ENCODE results near the gene NAT9.

The NAT9 gene

DNA sequence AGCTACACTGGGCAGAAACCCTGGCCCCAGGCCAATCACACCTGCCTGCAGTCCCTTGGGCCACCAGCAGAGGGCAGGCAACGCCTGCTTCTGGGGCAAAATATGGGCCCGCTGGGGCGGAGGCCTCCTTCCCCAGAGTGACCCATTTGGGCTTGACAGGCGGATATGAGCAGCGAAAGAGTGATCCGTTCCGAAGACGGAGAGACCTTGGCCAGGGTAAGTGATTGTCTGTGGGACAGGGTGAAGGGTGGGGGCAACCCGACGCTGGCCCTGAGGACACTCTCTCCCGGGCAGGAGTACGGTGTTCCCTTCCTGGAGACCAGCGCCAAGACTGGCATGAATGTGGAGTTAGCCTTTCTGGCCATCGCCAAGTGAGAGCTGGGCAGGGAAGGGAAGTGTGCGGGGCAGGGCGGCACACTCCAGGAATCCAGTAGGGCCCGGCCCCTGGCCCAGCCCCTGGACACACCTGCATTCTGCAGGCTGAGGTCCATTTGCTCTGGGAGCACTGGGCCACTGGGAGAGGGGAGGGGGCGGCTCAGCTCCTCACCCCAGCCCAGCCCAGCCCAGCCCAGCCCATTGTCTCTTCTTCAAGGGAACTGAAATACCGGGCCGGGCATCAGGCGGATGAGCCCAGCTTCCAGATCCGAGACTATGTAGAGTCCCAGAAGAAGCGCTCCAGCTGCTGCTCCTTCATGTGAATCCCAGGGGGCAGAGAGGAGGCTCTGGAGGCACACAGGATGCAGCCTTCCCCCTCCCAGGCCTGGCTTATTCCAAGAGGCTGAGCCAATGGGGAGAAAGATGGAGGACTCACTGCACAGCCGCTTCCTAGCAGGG is 31.2 kb downstream of the NAT9 start:
- DNase-seq (ENCODE audit: low spot score): peak; percentile 84

DNA sequence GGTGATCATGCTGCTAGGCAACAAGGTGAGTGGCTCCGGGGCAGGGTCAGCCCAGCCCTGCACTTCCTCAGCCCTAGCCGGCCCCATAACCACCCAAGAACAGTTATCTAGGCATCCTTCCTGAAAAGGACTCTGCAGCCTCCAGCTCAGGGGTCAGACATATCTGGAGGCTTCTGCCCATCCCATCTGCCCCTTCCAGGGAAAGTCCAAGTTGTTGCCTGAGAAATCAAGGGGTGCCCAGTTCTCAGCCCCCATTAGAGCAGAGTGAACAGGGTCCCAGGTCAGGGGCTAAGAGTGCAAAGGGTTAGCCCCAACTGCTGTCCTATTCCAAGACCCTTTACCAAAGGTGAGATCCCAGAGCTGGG is 31.8 kb downstream of the NAT9 start:
- no peak for DNase-seq (ENCODE audit: low spot score)

DNA sequence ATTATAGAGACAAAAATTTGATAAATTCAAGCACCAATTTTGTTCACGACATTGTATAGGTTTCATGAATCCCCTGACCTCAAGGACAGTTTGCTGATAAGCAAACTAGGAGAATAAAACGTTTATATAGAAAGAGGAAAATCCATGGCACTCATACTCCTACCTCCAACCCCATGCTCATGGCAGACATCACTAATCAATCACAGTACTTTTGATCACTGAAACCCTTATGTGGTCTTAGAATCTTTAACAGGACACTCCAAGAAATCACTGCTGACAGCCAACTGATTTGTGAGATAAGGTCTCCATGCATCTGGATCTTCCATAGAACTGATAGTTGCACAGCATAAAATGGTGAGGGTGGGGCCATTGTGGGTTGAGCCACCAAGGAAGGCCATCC is 32.4 kb downstream of the NAT9 start:
- no peak for DNase-seq (ENCODE audit: low spot score)

DNA sequence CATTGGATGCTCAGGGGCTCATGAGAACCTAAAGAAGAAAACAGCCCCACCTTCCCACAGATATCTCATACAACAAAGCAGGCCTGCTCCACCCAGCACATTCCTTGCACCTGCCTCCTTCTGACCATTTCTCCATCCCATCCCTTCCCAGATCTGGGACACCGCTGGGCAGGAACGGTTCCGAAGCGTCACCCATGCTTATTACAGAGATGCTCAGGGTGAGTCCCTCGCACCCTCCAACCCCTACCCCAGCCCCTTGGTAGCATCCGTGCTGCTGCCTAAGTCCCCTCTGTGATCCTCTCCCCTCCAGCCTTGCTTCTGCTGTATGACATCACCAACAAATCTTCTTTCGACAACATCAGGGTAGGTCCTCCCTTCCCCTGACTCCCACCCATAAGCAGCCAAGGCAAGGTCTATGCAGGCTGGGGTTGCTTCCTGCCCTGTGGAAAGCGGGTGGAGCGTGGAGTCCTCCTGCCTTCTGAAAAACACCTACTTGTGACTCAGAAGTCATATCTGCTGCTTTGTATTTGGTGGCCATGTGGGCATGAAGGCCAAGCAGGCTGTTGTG is 33.1 kb downstream of the NAT9 start:
- no peak for DNase-seq (ENCODE audit: low spot score)

DNA sequence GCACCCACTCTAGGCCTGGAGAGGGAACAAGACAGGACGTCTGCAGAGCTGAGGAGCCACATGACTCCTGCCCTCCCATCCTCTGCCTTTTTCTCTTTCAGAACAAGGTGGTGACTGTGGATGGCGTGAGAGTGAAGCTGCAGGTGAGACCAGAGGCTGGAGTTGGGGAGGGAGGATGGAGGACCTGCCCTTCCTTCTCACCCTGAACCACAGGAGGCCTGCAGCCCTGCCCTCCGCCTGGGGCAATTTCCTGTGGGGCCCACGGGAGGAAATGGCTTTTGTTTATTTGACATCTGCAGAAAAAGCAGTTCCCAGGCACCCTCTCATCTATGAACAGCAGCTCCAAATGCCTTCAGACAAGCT is 34.0 kb downstream of the NAT9 start:
- DNase-seq (ENCODE audit: low spot score): no peak

DNA sequence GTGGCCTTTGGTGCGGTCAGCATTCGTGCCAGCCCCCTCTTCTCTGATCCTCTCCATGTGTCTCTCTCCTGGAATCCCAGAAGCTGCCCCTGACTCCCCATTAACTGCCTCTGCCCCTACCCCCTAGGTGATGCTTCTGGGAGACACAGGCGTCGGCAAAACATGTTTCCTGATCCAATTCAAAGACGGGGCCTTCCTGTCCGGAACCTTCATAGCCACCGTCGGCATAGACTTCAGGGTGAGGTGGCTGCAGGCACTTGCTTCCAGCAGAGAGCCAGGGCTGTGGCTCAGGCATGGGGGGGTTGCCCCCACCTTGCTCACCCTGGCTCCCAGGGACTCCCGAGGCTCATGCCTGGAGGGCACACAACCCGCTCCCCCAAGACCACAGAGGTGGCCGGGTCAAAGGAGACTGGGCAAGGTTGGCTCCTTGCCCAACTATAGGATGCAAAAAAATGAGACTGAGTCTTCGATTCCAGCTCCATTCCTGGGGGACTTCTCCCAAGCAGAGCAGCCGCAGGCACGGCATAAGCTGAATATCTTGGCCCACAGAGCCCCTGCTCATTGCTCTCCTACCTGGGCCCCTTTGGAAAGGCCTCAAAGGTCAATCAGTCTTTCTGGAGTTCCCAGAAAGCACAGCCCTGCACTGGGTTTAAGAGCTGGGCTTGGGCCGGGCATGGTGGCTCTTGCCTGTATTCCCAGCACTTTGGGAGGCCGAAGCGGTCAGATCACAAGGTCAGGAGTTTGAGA is 35.3 kb downstream of the NAT9 start:
- DNase-seq (ENCODE audit: low spot score): no peak

DNA sequence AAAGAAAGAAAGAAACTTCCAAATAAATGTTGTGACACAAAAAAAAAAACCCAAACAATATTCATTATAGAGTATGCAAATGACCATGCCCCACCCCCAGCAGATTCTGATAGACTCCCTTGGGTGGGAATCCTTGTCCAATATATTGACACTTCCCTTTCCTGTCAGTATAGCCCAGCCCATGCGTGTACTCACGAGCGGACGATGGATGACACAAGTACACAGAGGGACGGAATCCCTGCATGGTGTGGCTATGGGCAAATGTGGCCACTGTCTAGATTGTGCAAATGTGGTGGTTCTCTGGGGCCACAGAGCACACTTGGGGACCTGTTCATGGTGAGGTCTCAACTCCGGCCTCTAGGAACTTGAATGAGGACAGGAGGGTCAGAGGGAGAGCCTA is 36.0 kb downstream of the NAT9 start:
- no peak for DNase-seq (ENCODE audit: low spot score)

DNA sequence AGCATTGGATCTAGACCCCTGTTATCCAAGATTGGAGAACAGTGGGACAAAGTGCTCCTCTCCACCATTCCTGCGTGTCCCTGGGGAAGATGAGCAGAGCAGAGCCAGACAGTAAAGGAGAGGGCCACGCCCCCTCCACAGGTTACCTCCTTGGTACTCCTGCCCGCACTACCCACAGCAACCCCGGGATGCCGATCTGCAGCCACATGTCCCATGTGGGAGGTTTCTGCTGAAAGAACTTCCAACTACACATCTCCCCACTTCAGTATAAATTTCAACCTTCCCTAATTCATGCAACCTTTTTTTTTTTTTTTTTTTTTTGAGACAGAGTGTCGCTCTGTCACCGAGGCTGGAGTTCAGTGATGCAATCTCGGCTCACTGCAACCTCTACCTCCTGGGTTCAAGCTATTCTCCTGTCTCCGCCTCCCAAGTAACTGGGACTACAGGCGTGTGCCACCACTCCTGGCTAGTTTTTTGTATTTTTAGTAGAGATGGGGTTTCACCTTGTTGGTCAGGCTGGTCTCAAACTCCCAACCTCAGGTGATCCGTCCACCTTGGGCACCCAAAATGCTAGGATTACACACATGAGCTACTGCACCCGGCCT is 36.8 kb downstream of the NAT9 start:
- no peak for DNase-seq (ENCODE audit: low spot score)

DNA sequence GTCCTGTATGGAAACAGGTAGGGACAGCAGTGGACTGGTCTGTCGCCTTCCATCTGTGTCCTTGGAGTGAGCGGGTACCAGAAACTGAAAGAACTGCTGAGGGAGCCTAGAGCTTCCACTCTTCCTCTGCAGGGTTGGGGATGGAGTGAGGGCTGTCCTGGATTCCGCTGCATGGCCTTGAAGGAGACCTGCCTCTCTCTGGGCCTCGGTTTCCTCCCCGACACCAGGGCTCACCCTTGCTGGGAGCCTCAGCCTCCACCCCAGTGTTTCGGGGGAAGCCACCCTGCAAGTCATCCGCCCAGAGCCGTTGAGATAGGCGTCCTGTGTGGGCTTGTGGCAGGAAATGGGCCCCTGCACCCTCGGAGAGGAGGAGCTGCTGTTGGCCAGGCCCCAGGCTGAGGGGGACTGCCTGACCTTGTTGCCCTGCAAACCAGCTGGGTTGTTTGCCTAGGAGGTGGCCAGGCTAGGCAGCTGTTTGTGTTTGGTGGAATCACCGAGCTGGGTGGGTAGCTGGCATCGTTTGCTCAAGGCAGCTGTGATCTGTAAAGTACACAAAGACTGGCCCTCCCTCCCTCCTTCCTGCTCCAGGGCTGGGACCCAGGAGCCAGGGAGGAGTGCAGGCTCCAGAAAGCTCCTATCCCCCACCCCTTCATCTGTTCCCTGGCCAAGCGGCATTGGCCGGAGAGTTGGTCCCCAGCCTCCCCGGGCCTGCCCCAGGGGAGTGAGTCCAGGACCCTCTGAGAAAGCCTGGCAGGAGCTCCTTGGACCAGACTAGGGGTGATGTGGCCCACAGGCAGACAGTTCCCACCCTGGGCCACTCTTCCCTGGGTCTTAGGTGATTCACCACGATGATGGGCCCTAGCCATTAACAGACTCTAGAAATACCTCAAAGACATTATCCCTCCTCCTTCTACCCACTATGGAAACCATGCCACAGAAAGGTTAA is 37.8 kb downstream of the NAT9 start:
- no peak for DNase-seq (ENCODE audit: low spot score)

DNA sequence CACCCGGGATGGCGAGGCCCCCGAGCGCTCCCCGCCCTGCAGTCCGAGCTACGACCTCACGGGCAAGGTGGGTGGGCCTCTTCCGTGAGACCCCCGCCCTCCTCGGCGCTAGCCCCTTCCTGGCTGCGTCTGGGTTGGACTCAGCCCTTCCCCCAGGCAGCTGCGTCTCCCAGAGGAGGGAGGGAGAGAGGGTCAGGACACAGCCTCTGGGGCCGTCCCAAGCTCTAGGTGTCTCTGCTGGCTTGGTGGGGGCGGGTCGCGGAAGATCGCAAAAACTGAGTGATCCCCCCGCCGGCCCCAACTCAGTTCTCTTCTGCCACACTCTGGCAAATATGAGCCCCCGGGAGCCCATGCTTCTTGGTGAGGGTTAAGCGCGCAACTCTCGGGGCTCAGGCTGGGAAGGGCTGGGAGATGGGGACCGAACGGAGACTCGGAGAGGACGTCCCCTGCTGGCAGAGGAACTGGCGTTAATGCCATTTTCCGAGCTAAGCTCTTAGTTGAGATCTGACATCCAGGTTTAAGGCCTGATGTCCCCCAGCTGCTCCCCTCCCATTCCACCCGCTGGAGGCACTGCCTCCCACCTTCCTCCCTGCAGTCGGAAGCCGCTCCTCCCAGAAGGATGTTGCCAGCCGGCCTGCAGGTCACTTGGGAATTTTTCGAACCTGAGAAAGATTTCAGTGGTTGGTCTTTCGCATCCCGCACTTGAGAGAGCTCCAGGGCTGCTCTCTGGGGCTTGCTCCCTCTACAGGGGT is 38.7 kb downstream of the NAT9 start:
- no peak for DNase-seq (ENCODE audit: low spot score)

DNA sequence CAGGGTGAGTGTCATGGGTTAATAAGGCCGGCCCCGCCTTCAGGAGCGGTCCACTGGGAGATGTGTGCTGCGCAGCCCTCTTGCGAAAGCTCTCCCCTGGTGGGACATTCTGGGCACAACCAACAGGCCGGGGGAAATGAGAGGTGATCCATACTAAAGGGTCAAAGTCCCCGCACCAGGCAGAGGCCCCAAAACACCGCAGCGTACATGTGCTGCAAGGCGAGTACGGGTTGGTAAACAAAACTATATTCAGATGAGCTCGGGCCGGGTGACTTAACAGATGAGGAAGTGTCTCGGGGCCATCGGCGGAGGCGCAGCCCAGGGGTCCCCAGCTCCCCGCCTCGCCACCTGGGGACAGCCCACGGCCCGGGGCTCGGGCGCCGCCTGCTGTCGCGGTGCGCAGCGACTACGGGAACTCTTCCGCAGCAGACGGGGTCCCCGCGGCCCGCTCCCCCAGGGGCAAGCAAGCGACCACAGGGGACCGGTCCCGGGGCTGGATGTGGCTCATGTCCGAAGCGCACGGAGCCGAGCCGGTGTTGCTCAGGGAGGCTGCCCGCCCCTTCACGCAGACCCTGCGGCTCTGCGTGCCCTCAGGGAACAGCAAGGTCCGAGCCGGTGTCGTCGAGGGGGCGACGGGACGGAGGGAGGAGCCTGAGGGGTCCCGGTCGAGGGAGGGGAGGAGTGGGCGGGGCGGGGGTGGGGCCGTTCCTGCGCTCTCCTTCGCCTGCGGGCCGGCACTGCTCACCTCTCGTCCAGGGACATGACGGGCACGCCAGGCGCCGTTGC is 39.4 kb downstream of the NAT9 start, which contains the start of gene RAB37:
TSS of gene RAB37 (plus strand) at position 744 of the 786 bp plus-strand sequence. CDS start at position 761, 17 bp downstream.
- no peak for DNase-seq (ENCODE audit: low spot score)

DNA sequence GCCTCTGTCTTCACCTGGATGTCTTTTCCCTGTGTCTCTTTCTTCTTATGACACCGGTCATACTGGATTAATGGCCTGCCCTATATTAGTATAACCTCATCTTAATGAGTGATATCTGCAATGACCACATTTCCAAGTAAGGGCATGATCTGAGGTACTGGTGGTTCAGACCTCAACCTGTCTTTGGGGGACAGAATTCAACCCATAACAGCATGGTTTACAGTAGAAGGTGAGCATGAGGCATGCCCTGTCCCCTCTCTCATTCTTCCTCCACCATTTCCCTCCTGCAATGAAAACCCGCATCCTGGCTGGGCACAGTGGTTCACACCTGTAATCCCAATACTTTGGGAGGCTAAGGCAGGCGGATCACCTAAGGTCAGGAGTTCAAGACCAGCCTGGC is 41.9 kb downstream of the NAT9 start:
- DNase-seq (ENCODE audit: low spot score): no peak

DNA sequence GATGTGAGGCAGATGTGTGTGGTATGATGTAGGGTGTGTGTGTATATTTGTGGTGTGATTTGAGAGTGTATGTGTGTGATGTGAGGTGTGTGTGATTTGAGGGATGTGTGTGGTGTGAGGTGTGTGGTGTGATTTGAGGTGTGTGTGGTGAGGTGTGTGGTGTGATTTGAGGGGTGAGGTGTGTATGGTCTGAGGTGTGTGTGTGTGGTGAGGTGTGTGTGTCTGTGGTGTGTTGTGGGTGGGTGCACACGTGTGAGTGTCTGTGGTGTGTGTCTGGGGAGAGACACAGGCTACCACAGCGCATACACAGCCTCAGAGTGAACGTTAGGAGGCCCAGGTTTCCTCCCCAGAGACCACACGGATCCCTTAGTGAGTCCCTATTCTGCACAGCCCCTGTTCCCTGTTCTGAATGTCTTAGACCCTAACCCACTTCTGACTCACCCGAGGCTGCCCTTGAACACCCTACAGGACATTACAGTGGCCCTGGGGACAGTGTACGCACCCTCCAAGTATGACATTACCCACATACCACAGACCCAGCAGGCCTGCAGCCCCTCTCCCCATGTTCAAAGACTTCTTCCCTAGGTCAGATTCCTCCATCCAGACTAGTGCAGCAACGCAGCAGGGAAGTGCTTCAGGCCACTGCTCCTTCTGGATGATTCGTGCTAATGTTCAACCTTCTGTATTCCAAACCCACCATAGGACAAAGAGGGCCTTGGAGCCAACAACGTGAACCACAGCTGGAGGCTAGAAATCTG is 42.6 kb downstream of the NAT9 start:
- DNase-seq (ENCODE audit: low spot score): no peak

DNA sequence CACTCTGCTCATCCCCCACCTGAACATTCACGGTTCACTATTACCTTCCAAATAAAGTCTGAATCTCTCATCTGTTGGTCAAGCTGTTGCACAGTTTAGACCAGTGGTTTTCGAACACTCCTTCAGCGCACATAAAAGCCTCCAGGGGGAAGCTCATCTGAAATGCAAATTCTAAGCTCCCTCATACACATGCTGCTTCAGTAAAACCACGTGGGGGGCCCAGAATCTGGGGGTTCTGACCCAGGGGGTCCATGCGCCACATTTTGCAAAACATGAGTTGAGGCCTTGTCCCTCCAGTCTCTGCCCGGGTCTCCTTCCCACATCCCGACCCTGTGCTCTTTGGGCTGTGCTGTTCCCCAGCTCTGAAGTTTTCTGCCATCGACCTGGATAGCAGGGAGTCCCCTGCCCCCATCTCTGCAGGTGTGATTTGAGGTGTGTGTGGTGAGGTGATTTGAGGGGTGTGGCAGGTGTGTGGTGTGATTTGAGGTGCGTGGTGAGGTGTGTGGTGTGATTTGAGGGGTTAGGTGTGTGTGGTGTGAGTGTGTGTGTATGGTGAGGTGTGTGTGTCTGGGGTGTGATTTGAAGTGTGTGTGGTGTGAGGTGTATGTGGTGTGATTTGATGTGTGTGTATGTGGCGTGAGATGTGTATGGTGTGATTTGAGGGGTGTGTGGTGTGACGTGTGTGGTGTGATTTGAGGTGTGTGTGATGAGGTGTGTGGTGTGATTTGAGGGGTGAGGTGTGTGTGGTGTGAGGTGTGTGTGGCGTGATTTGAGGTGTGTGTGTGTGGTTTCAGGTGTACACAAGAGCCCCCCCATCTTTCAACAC is 43.9 kb downstream of the NAT9 start:
- DNase-seq (ENCODE audit: low spot score): no peak

DNA sequence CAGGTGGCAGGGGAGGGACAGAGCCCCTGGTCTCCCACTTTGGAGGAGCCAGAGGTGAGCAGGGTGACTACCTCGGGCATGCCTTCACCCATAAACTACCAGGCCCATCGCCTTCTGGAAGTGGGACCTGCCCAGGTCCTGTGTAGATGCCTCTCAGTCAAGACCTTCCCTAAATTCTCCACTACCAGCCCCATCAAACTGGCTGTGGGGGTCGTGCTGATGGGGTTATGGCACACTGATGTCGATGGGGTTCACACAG is 44.9 kb downstream of the NAT9 start:
- DNase-seq (ENCODE audit: low spot score): no peak

DNA sequence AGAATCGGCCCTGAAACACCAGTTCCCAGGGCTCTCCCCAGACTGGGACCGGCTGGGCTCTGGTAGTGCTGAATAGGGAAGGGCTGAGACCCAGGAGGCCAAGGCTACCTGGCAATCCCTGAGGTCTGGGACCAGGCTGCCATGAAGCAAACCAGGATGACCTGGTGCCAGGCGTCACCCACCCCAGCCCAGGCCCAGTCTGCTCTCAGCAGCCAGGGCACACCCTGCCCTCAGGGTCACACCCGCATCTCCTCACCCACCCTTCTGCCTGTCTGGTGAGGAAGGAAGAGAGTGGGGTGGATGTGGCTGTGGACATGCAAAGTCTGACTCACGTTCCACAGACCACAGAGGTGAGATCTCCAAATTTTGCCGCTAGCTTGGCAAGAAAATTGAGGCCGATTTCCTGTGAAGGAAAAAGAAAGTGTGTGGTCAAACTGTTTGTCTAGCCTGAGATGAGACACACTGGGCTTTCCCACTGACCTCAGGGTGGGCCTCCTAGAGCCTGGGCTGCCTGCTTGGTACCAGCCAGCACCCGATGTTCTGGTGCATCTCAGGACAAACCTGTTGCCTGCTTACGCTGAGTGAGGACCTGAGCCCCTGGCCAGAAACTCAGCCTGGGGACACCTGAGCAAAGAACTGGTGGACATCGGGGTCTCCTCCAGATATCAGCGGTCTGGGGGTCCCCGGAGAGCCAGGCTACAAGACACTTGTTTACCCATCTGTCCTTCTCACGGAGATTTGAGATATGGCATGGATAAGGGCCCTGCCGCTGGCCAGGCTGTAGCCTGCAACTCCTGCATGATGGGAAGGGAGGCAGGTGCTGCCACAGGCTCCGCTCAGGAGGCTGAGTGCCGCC is 45.4 kb downstream of the NAT9 start:
- no peak for DNase-seq (ENCODE audit: low spot score)

DNA sequence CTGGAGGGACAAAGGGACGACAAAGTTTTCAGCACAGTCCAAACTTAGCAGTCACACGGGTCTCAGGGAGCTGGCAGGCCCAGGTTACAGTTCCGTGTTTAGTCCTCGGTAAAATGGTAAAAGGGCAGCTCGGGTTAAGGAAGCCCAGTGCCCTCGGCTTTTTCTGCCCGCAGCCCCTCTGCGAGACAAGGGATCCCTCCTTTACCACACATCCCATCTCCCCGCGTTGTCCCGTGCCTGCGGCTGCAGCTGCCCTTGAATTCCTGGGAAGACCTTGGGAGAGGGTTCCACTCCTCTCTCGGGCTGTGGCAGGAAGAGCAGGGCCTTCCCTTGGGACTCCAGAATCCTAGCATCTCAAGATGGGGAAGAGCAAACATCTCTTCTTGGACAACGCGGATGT is 46.3 kb downstream of the NAT9 start:
- DNase-seq (ENCODE audit: low spot score): no peak

DNA sequence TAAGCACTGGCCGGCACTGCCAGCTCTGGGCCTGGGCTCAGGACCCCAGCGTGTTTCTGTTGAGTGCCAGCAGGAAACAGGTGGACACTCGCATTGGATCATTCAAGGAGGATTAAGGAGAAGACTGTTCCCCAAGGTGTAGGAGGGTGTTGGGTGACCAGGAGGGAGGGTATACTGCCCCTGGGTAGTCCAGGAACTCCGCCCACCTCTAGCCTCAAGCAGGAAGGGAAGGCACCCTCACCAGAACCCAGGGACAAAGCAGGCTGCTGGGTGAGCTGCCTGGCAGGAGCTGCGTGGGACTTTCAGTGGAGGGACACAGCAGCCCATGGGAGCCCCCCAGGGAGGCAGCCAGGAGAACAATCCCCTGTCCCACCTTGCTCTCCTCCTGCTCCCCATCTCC is 46.8 kb downstream of the NAT9 start:
- no peak for DNase-seq (ENCODE audit: low spot score)
